ENCODE data around the gene SHF.

GRCh38 chr15:45200799-45201556 lies 13.2 kb upstream of the SHF start:
- TF ChIP-seq, protein P1, sequence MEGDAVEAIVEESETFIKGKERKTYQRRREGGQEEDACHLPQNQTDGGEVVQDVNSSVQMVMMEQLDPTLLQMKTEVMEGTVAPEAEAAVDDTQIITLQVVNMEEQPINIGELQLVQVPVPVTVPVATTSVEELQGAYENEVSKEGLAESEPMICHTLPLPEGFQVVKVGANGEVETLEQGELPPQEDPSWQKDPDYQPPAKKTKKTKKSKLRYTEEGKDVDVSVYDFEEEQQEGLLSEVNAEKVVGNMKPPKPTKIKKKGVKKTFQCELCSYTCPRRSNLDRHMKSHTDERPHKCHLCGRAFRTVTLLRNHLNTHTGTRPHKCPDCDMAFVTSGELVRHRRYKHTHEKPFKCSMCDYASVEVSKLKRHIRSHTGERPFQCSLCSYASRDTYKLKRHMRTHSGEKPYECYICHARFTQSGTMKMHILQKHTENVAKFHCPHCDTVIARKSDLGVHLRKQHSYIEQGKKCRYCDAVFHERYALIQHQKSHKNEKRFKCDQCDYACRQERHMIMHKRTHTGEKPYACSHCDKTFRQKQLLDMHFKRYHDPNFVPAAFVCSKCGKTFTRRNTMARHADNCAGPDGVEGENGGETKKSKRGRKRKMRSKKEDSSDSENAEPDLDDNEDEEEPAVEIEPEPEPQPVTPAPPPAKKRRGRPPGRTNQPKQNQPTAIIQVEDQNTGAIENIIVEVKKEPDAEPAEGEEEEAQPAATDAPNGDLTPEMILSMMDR (IDR thresholded peaks at IDR 0.05) = no peak
- no peak for TF ChIP-seq POLR2A (IDR thresholded peaks at IDR 0.05)
